Activated T-helper 1 cell treated with Interleukin-2 at 50 U/mL for 16 hours (primary cell): ENCODE measurements around the gene ARL15.
"Not testable (repeated sequence)": the region's sequence is repeated elsewhere in the genome, so short reads cannot be mapped to it uniquely, and the experiment has no call there.

ENCODE experiments used
- DNase-seq: peaks from one replicate; pipeline ENCODE4 v3.0.0-alpha.2; 2020; ENCODE audit warnings: low read depth

The ARL15 gene

GRCh38 chr5:53895091-53895683, 415.2 kb downstream of the ARL15 start:
- DNase-seq: no peak

- DNase-seq: no peak
Observed at GRCh38 chr5:53893626-53894025, 416.7 kb downstream of the ARL15 start.

- no peak for DNase-seq
Observed at GRCh38 chr5:53892224-53892623, 418.1 kb downstream of the ARL15 start.

- no peak for DNase-seq
Observed at GRCh38 chr5:53891159-53891558, 419.2 kb downstream of the ARL15 start.

- DNase-seq: no peak
Observed at GRCh38 chr5:53890490-53890889, 419.9 kb downstream of the ARL15 start.

- no peak for DNase-seq
Observed at GRCh38 chr5:53884844-53885243, 425.5 kb downstream of the ARL15 start.

- no peak for DNase-seq
Observed at GRCh38 chr5:53884417-53884816, 426.0 kb downstream of the ARL15 start.

GRCh38 chr5:53882676-53883031, 427.7 kb downstream of the ARL15 start:
- DNase-seq: no peak

- no peak for DNase-seq
Observed at GRCh38 chr5:53882006-53882675, 428.2 kb downstream of the ARL15 start.

GRCh38 chr5:53879708-53880323, 430.6 kb downstream of the ARL15 start:
- DNase-seq: no peak

GRCh38 chr5:53878015-53878414, 432.4 kb downstream of the ARL15 start:
- no peak for DNase-seq

GRCh38 chr5:53877243-53877642, 433.1 kb downstream of the ARL15 start:
- DNase-seq: no peak

- DNase-seq: no peak
Observed at GRCh38 chr5:53874409-53874808, 436.0 kb downstream of the ARL15 start.

- DNase-seq: no peak
Observed at GRCh38 chr5:53873235-53873634, 437.1 kb downstream of the ARL15 start.

GRCh38 chr5:53871775-53872174, 438.6 kb downstream of the ARL15 start:
- no peak for DNase-seq

- no peak for DNase-seq
Observed at GRCh38 chr5:53871050-53871449, 439.3 kb downstream of the ARL15 start.

- DNase-seq: no peak
Observed at GRCh38 chr5:53858700-53859456, 451.5 kb downstream of the ARL15 start.

- DNase-seq: no peak
Observed at GRCh38 chr5:53856506-53856905, 453.9 kb downstream of the ARL15 start.

- DNase-seq: not testable (repeated sequence)
Observed at GRCh38 chr5:53836851-53837430, 473.4 kb downstream of the ARL15 start.

GRCh38 chr5:53834500-53834899, 475.9 kb downstream of the ARL15 start:
- DNase-seq: no peak
